Right atrium auricular region (tissue), 2 donors: ENCODE results near the gene CACNA2D1. TPM values are rescaled to one million over a fixed set of nuclear protein-coding genes. Genes with fewer than 3 reads are reported as not detected.

Experiments used
- DNase-seq: peaks from one replicate; pipeline ENCODE4 v3.0.0-alpha.2; 2019; ENCODE audit warnings: low spot score
- H3K27ac ChIP-seq, 2 donors: fragments of 200-600 bp; sonication (generic); 1 replicate in 1 of 2; 2 replicates in 1 of 2; pipeline ENCODE4 v1.5.1; 2016 to 2019
- H3K27me3 ChIP-seq, 2 donors: fragments of 200-600 bp; sonication (generic); one replicate each; pipeline versions ENCODE4 v1.5.1 to v1.6.0; 2017 to 2019
- H3K36me3 ChIP-seq: fragments of 200-600 bp; sonication (generic); one replicate; pipeline ENCODE4 v1.5.1; 2016
- H3K4me1 ChIP-seq, 2 donors: fragments of 200-600 bp; sonication (generic); one replicate each; pipeline versions ENCODE4 v1.5.1 to v1.6.0; 2017 to 2019
- H3K4me3 ChIP-seq, 2 donors: fragments of 200-600 bp; sonication (generic); 1 replicate in 1 of 2; 2 replicates in 1 of 2; pipeline ENCODE4 v1.5.1; 2017 to 2019; ENCODE audit warnings: mild to moderate bottlenecking in 1 of 2, moderate library complexity in 1 of 2
- H3K9me3 ChIP-seq, 2 donors: fragments of 200-600 bp; sonication (generic); one replicate each; pipeline ENCODE4 v1.5.1; 2019
- total RNA-seq, 2 donors: library from RNA; depleted of rRNA; stranded (reverse); fragments of >200 nt; gene quantifications; one replicate each; pipeline ENCODE4 v1.1.0, GENCODE V29; 2016
- TF ChIP-seq, protein P1 (sequence below), 2 donors: fragments of 200-600 bp; sonication (generic); IDR thresholded peaks; one replicate each; pipeline ENCODE4 v1.5.1; 2019; ENCODE audit warnings: antibody characterized with exemption in 2 of 2

Gene CACNA2D1
- total RNA-seq, 2 donors from 2014 or later: 31.5 to 54.5 TPM

DNA sequence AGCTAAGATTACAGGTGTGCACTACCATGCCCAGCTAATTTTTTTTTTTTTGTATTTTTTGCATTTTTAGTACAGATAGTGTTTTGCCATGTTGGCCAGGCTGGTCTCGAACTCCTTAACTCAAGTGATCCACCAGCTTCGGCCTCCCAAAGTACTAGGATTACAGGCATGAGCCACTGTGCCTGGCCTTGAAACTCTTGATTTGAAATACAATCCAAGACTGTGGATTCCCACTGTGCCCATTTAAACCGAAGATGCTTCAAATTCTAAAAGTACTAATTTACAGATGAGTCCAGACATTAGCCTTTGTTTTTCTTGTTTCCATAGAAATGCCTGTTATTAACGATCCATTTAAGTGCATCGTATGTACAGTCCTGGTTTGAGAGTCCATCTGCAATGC is 130.9 kb downstream of the CACNA2D1 start:
- Histone ChIP-seq H3K27me3 (no peaks in the 10 kb centered on the region), H3K9me3 (peaks cover 0 to 13% of the 10 kb centered on the region in 2 donors), H3K27ac (no peak overlapping the region), H3K4me1 (peaks cover 0 to 13% of the 10 kb centered on the region in 2 donors), H3K36me3 (no peaks in the 10 kb centered on the region), H3K4me3 (no peak overlapping the region)
- TF ChIP-seq, protein P1, sequence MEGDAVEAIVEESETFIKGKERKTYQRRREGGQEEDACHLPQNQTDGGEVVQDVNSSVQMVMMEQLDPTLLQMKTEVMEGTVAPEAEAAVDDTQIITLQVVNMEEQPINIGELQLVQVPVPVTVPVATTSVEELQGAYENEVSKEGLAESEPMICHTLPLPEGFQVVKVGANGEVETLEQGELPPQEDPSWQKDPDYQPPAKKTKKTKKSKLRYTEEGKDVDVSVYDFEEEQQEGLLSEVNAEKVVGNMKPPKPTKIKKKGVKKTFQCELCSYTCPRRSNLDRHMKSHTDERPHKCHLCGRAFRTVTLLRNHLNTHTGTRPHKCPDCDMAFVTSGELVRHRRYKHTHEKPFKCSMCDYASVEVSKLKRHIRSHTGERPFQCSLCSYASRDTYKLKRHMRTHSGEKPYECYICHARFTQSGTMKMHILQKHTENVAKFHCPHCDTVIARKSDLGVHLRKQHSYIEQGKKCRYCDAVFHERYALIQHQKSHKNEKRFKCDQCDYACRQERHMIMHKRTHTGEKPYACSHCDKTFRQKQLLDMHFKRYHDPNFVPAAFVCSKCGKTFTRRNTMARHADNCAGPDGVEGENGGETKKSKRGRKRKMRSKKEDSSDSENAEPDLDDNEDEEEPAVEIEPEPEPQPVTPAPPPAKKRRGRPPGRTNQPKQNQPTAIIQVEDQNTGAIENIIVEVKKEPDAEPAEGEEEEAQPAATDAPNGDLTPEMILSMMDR (IDR thresholded peaks at IDR 0.05): no peak
- DNase-seq: no peak

DNA sequence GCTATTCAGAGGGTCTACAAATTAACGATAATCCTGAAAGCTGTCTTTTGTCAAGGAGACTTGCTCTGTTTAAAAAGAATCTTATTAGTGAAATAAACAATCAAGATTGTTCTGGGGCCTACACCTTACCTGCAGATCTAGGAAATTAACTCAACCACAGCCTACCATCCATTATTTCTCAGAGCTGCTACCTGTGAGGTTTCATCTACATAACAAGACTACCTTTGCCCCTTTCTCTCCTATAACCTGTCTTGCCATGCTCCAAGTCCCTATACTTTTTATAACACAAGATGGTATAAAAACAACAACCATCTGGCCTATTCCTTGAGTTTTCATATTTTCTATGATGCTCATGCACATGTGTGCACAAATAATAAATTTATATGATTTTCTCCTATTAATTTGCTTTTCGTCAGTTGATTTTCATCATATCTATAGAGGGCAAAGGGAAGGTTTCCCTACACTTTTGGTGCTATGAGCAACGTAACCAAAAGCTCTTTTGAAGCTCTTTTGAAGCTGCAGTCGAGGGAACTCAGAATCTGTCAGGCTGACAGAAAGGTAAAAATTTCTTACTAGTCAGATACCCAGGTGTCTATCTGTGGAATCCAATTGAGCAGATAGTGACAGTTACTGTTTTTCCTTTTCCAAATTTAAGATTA is 138.1 kb downstream of the CACNA2D1 start:
- no peaks in the 10 kb centered on the region for H3K36me3 ChIP-seq
- H3K27ac ChIP-seq: no peak overlapping the region
- no peaks in the 10 kb centered on the region for H3K27me3 ChIP-seq
- no peak overlapping the region for H3K4me3 ChIP-seq
- H3K9me3 ChIP-seq: peaks cover 0 to 19% of the 10 kb centered on the region in 2 donors
- DNase-seq: no peak
- H3K4me1 ChIP-seq: no peaks in the 10 kb centered on the region
- TF ChIP-seq, protein P1 (IDR thresholded peaks at IDR 0.05): no peak

DNA sequence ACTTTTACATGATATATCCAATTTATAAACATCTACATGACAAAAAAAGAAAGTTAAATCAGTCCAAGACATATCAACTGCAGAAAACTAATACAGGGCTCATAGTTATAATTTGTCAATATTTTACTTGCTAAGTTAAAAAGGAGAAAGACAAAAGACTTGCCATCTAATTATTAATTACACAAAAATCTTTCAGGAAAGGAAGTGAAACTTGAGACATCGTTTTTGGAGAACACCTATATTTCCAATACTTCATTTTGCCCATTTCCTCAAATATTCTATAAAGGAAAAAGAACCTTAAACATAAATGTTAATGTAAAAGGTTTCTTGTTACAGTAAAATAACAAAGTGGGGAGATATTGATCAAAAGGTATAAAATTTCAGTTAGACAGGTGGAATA is 148.7 kb downstream of the CACNA2D1 start:
- H3K4me1 ChIP-seq: no peaks in the 10 kb centered on the region

DNA sequence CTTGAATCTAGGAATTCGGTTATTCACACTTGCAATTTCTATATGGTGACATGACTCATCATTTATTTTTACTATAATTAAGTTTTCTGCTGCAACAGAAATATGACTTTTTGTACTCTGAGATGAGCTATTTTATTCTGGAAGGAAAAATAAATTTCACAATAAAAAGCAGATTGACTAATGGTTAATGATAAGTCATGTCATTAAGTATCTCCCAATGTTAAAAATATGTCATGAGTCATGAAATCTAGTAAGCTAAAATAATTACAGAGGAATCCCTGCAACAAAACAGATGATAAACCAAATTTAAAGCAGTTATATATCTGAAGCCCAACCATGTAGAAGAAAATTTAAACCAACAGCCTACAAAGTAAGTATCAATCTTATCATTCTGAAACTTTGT is 149.2 kb downstream of the CACNA2D1 start:
- Histone ChIP-seq H3K27ac (no peak overlapping the region), H3K4me3 (no peak overlapping the region), H3K36me3 (no peaks in the 10 kb centered on the region), H3K9me3 (peaks cover 0 to 5% of the 10 kb centered on the region in 2 donors), H3K27me3 (no peaks in the 10 kb centered on the region), H3K4me1 (peaks cover 0 to 2% of the 10 kb centered on the region in 2 donors)
- DNase-seq: no peak
- TF ChIP-seq, protein P1 (IDR thresholded peaks at IDR 0.05): no peak

More for the DNA sequence above, 148.7 kb downstream of the CACNA2D1 start:
- no peaks in the 10 kb centered on the region for H3K36me3 ChIP-seq
- H3K9me3 ChIP-seq: peaks cover 0 to 5% of the 10 kb centered on the region in 2 donors
- H3K27me3 ChIP-seq: no peaks in the 10 kb centered on the region
- H3K27ac ChIP-seq: no peak overlapping the region
- DNase-seq: no peak
- no peak overlapping the region for H3K4me3 ChIP-seq
- TF ChIP-seq, protein P1 (IDR thresholded peaks at IDR 0.05): no peak

DNA sequence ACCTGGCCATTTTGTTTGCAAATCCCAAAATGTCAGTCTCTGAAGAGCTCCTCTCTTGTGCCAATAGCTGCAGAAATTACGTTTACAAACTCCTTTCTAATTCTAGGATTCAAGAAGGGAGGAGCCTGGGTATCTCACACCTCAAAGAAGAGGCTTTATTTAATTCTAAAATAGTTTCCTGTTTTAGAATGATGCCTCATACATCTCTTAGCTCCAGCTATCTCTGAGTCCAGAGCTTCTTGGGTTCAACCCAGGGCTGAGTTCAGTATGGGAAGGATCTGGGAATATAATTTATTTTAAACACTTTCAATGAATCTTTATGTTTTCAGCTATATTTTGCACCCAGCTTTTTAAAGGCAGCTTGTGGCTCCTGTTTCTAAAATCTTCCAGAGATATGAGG is 150.1 kb downstream of the CACNA2D1 start:
- no peaks in the 10 kb centered on the region for H3K36me3 ChIP-seq

More for the DNA sequence above, 150.1 kb downstream of the CACNA2D1 start:
- Histone ChIP-seq H3K27me3 (no peaks in the 10 kb centered on the region), H3K4me1 (peaks cover 0 to 11% of the 10 kb centered on the region in 2 donors), H3K9me3 (peaks cover 0 to 5% of the 10 kb centered on the region in 2 donors), H3K27ac (no peak overlapping the region), H3K4me3 (no peak overlapping the region)
- DNase-seq: no peak
- TF ChIP-seq, protein P1 (IDR thresholded peaks at IDR 0.05): no peak
